ENCODE data around the gene JMY.

JMY gene

GRCh38 chr5:79235634-79236361, at the start of gene JMY:
Gene JMY, plus strand, starts transcription at chr5:79236131. Its CDS starts 520 bp downstream, at chr5:79236651.
- in situ Hi-C loops (cut with HindIII; ENCODE audit: low sequenced_read_pairs): no loop called here

GRCh38 chr5:79186455-79186854, 49.5 kb upstream of the JMY start:
- in situ Hi-C loops (cut with HindIII; ENCODE audit: low sequenced_read_pairs): no loop called here

GRCh38 chr5:79189439-79190234, 46.3 kb upstream of the JMY start:
- in situ Hi-C loops (cut with HindIII; ENCODE audit: low sequenced_read_pairs): no loop called here

- in situ Hi-C loops (cut with HindIII; ENCODE audit: low sequenced_read_pairs): no loop called here
Measured at GRCh38 chr5:79190235-79190529, 45.7 kb upstream of the JMY start.

GRCh38 chr5:79191457-79191856, 44.5 kb upstream of the JMY start:
- in situ Hi-C loops (cut with HindIII; ENCODE audit: low sequenced_read_pairs): no loop called here

- in situ Hi-C loops (cut with HindIII; ENCODE audit: low sequenced_read_pairs): no loop called here
Measured at GRCh38 chr5:79193643-79194042, 42.3 kb upstream of the JMY start.

- in situ Hi-C loops (cut with HindIII; ENCODE audit: low sequenced_read_pairs): no loop called here
Measured at GRCh38 chr5:79200573-79201183, 35.3 kb upstream of the JMY start.

GRCh38 chr5:79201206-79201605, 34.7 kb upstream of the JMY start:
- in situ Hi-C loops (cut with HindIII; ENCODE audit: low sequenced_read_pairs): no loop called here

- in situ Hi-C loops (cut with HindIII; ENCODE audit: low sequenced_read_pairs): no loop called here
Measured at GRCh38 chr5:79202076-79202475, 33.9 kb upstream of the JMY start.

- in situ Hi-C loops (cut with HindIII; ENCODE audit: low sequenced_read_pairs): no loop called here
Measured at GRCh38 chr5:79205965-79206364, 30.0 kb upstream of the JMY start.

GRCh38 chr5:79206541-79206940, 29.4 kb upstream of the JMY start:
- in situ Hi-C loops (cut with HindIII; ENCODE audit: low sequenced_read_pairs): no loop called here

GRCh38 chr5:79209505-79209904, 26.4 kb upstream of the JMY start:
- in situ Hi-C loops (cut with HindIII; ENCODE audit: low sequenced_read_pairs): no loop called here

- in situ Hi-C loops (cut with HindIII; ENCODE audit: low sequenced_read_pairs): no loop called here
Measured at GRCh38 chr5:79224286-79224984, 11.5 kb upstream of the JMY start.

GRCh38 chr5:79225026-79225425, 10.9 kb upstream of the JMY start:
- in situ Hi-C loops (cut with HindIII; ENCODE audit: low sequenced_read_pairs): no loop called here

- in situ Hi-C loops (cut with HindIII; ENCODE audit: low sequenced_read_pairs): no loop called here
Measured at GRCh38 chr5:79225441-79225840, 10.5 kb upstream of the JMY start.

GRCh38 chr5:79227484-79228025, 8.4 kb upstream of the JMY start:
- in situ Hi-C loops (cut with HindIII; ENCODE audit: low sequenced_read_pairs): no loop called here

GRCh38 chr5:79229357-79230174, 6.4 kb upstream of the JMY start:
- in situ Hi-C loops (cut with HindIII; ENCODE audit: low sequenced_read_pairs): no loop called here

GRCh38 chr5:79235261-79235633, 684 bp upstream of the JMY start:
- in situ Hi-C loops (cut with HindIII; ENCODE audit: low sequenced_read_pairs): no loop called here

GRCh38 chr5:79236362-79236969, 535 bp downstream of the JMY start:
- in situ Hi-C loops (cut with HindIII; ENCODE audit: low sequenced_read_pairs): no loop called here
